Lung (tissue), 12 donors: ENCODE results near the gene OR2V1. TPM values are rescaled to one million over a fixed set of nuclear protein-coding genes. Genes with fewer than 3 reads are reported as not detected.

Source experiments
- ATAC-seq: fragments of 200-7000 bp; cut with Tn5 transposase; one replicate; pipeline ENCODE4 v1.9.1; 2020; ENCODE audit warnings: moderate number of reproducible peaks; ENCODE audit not compliant: insufficient read depth, low FRiP score
- DNase-seq, 3 donors: peaks; one replicate each; pipeline ENCODE4 v3.0.0-alpha.2; 2013 to 2017
- H3K27ac ChIP-seq, 2 donors: one replicate each; pipeline ENCODE4 v1.5.1; 2013; ENCODE audit warnings: mild to moderate bottlenecking in 2 of 2, moderate library complexity in 2 of 2, control low read depth in 1 of 2, inconsistent platforms in 1 of 2, low read depth in 1 of 2, low read length in 1 of 2
- H3K27me3 ChIP-seq, 3 donors: one replicate each; pipeline ENCODE4 v1.5.1; 2013; ENCODE audit warnings: low read length in 2 of 3; ENCODE audit not compliant: control insufficient read depth in 3 of 3, insufficient read depth in 3 of 3
- H3K36me3 ChIP-seq, 4 donors: one replicate each; pipeline ENCODE4 v1.5.1; 2013; ENCODE audit warnings: low read length in 4 of 4, mild to moderate bottlenecking in 1 of 4, moderate library complexity in 1 of 4; ENCODE audit not compliant: control insufficient read depth in 4 of 4, insufficient read depth in 4 of 4
- H3K4me1 ChIP-seq, 5 donors: one replicate each; pipeline ENCODE4 v1.5.1; 2013; ENCODE audit warnings: low read length in 5 of 5, mild to moderate bottlenecking in 2 of 5, moderate library complexity in 1 of 5; ENCODE audit not compliant: control insufficient read depth in 5 of 5, insufficient read depth in 5 of 5
- H3K4me3 ChIP-seq: one replicate; pipeline ENCODE4 v1.5.1; 2013; ENCODE audit warnings: mild to moderate bottlenecking, control low read depth, moderate library complexity
- H3K9ac ChIP-seq, 2 donors: one replicate each; pipeline ENCODE4 v1.5.1; 2013; ENCODE audit warnings: low read length in 2 of 2, control low read depth in 1 of 2; ENCODE audit not compliant: insufficient read depth in 1 of 2
- H3K9me3 ChIP-seq, 4 donors: one replicate each; pipeline ENCODE4 v1.5.1; 2013; ENCODE audit warnings: low read length in 3 of 4, mild to moderate bottlenecking in 1 of 4, moderate library complexity in 1 of 4; ENCODE audit not compliant: control insufficient read depth in 4 of 4, insufficient read depth in 3 of 4
- CTCF ChIP-seq: IDR thresholded peaks from 2 replicates; pipeline ENCODE4 v1.5.1; 2012; ENCODE audit warnings: mild to moderate bottlenecking; ENCODE audit errors: control extremely low read depth, extremely low read depth
- WGBS, 2 donors: extraction: QIAGEN DNeasy Blood & Tissue Kit; methylation state at CpG; one replicate each; pipeline ENCODE4 v1.1.7; 2013; 5-methylcytosine and 5-hydroxymethylcytosine counted together
- polyA plus RNA-seq, 2 donors: library from polyadenylated mRNA; stranded (reverse); fragments of 200-250 nt; gene quantifications; one replicate each; pipeline ENCODE4 v1.2.1, GENCODE V29; 2013
- total RNA-seq, 2 donors: library from RNA; depleted of rRNA in 1 of 2; stranded (reverse); fragments of >200 nt in 1 of 2; gene quantifications; one replicate each; pipeline ENCODE4 v1.2.1, GENCODE V29; 2014 to 2021
- donor health status: control.
- donor health status: control.
- donor health status: Bipolar disorder and iron deficiency.
- donor health status: healthy.
- donor health status: DM: yes; HTN: yes; CAD: no.

OR2V1 gene
- total and polyA plus RNA-seq, 4 donors: not detected

GRCh38 chr5:181120761-181121160 is 10.2 kb downstream of the OR2V1 start:
- WGBS, 2 donors: 88 to 89% methylated on average over 5 of the region's 5 CpGs
- no peaks in the 10 kb centered on the region for H3K36me3 ChIP-seq
- no peak for ATAC-seq
- no peak overlapping the region for H3K27ac ChIP-seq
- DNase-seq: no peak
- peaks cover 0 to 4% (median 0%) of the 10 kb centered on the region in 4 donors for H3K9me3 ChIP-seq
- H3K9ac ChIP-seq: no peak overlapping the region
- TF ChIP-seq CTCF: no peak
- H3K4me3 ChIP-seq: no peak overlapping the region
- peaks cover 0 to 39% (median 25%) of the 10 kb centered on the region in 3 donors for H3K27me3 ChIP-seq
- H3K4me1 ChIP-seq: peaks cover 0 to 3% (median 0%) of the 10 kb centered on the region in 5 donors

GRCh38 chr5:181120306-181120705 is 10.7 kb downstream of the OR2V1 start:
- 91 to 94% methylated on average over 4 of the region's 4 CpGs for WGBS, 2 donors
- Histone ChIP-seq H3K4me3 (no peak overlapping the region), H3K27me3 (peaks cover 0 to 43% (median 30%) of the 10 kb centered on the region in 3 donors), H3K9me3 (peaks cover 0 to 4% (median 0%) of the 10 kb centered on the region in 4 donors), H3K27ac (no peak overlapping the region), H3K36me3 (no peaks in the 10 kb centered on the region), H3K4me1 (peaks cover 0 to 3% (median 0%) of the 10 kb centered on the region in 5 donors), H3K9ac (no peak overlapping the region)
- ATAC-seq (no peak), DNase-seq (no peak)
- TF ChIP-seq CTCF: no peak

- Histone ChIP-seq H3K27me3 (peaks cover 0 to 55% (median 41%) of the 10 kb centered on the region in 3 donors), H3K9ac (no peak overlapping the region), H3K4me3 (no peak overlapping the region), H3K27ac (no peak overlapping the region), H3K36me3 (no peaks in the 10 kb centered on the region), H3K9me3 (peaks cover 0 to 13% (median 0%) of the 10 kb centered on the region in 4 donors), H3K4me1 (peaks cover 0 to 6% (median 0%) of the 10 kb centered on the region in 5 donors)
- TF ChIP-seq CTCF: no peak
- WGBS, 2 donors: 92 to 96% methylated on average over 8 of the region's 8 CpGs
- DNase-seq: no peak
- no peak for ATAC-seq
Measured at GRCh38 chr5:181119105-181119504, 11.9 kb downstream of the OR2V1 start.

- Histone ChIP-seq H3K27me3 (peaks cover 0 to 61% (median 46%) of the 10 kb centered on the region in 3 donors), H3K27ac (no peak overlapping the region), H3K4me1 (peaks cover 0 to 6% (median 0%) of the 10 kb centered on the region in 5 donors), H3K4me3 (no peak overlapping the region), H3K9ac (no peak overlapping the region), H3K36me3 (no peaks in the 10 kb centered on the region), H3K9me3 (peaks cover 0 to 16% (median 0%) of the 10 kb centered on the region in 4 donors)
- 86 to 89% methylated on average over 6 of the region's 6 CpGs for WGBS, 2 donors
- no peak for TF ChIP-seq CTCF
- ATAC-seq: no peak
- DNase-seq: no peak
Measured at GRCh38 chr5:181118369-181118768, 12.6 kb downstream of the OR2V1 start.
